SK-N-SH (cell line): Measurements from ENCODE around the gene PODNL1. TPM values are rescaled to one million over a fixed set of nuclear protein-coding genes. Genes with fewer than 3 reads are reported as not detected.
A peak's percentile ranks its signal among the peaks of the same experiment; 100 is the strongest.

Experiments
- CTCF ChIA-PET: fragments of 300-600, 350-600 bp; formaldehyde crosslinking; extraction: SDS; loops from one replicate; lab custom pipeline; 2021; lab: Yijun Ruan, JAX
- POLR2A ChIA-PET: fragments of 350-600 bp; sonication (Branson Sonifier 250); formaldehyde crosslinking; extraction: SDS; loops from one replicate; lab custom pipeline; 2020; ENCODE audit warnings: antibody characterized with exemption, inconsistent platforms; lab: Yijun Ruan, JAX
- DNase-seq: peaks from one replicate; pipeline ENCODE4 v3.0.0; 2012
- H2AFZ ChIP-seq: fragments of 200-600 bp; sonication (generic); 2 replicates; pipeline ENCODE4 v1.8.1; 2016; ENCODE audit warnings: antibody characterized with exemption, mild to moderate bottlenecking, low read depth
- H3F3A ChIP-seq: fragments of 200-600 bp; sonication (generic); replicated peaks from 2 replicates; pipeline ENCODE3; 2016; ENCODE audit warnings: antibody characterized with exemption, mild to moderate bottlenecking; ENCODE audit not compliant: insufficient read depth
- H3K27ac ChIP-seq, 2 experiments: fragments of 200-500 bp in 1 of 2; fragments of 200-600 bp in 1 of 2; sonication (Bioruptor generic) in 1 of 2; sonication (generic), shearing (Covaris generic) in 1 of 2; 2 replicates each; pipeline versions ENCODE4 v1.5.1 to v1.6.1; 2014 to 2016; ENCODE audit warnings: low read depth in 2 of 2, inconsistent platforms in 1 of 2, low read length in 1 of 2, mild to moderate bottlenecking in 1 of 2, mixed read lengths in 1 of 2
- H3K27me3 ChIP-seq: fragments of 200-600 bp; sonication (generic), shearing (Covaris generic); 2 replicates; pipeline ENCODE4 v1.6.1; 2016; ENCODE audit warnings: mixed run types; ENCODE audit not compliant: insufficient read depth
- H3K36me3 ChIP-seq, 2 experiments: fragments of 200-500 bp in 1 of 2; fragments of 200-600 bp in 1 of 2; sonication (Bioruptor generic) in 1 of 2; sonication (generic) in 1 of 2; replicated peaks in 1 of 2; 2 replicates each; pipeline versions ENCODE3 to v1.5.1; 2014 to 2016; ENCODE audit warnings: low read length in 1 of 2, mild to moderate bottlenecking in 1 of 2; ENCODE audit not compliant: insufficient read depth in 2 of 2, control insufficient read depth in 1 of 2
- H3K4me1 ChIP-seq, 2 experiments: fragments of 200-500 bp in 1 of 2; fragments of 200-600 bp in 1 of 2; sonication (Bioruptor generic) in 1 of 2; sonication (generic), shearing (Covaris generic) in 1 of 2; 2 replicates each; pipeline versions ENCODE4 v1.5.1 to v1.6.1; 2014 to 2016; ENCODE audit warnings: low read depth in 1 of 2, low read length in 1 of 2, mixed run types in 1 of 2; ENCODE audit not compliant: insufficient read depth in 2 of 2, control insufficient read depth in 1 of 2
- H3K4me2 ChIP-seq: fragments of 200-600 bp; sonication (generic), shearing (Covaris generic); 2 replicates; pipeline ENCODE4 v1.6.1; 2017; ENCODE audit warnings: mixed run types
- H3K4me3 ChIP-seq, 2 experiments: fragments of 200-500 bp in 1 of 2; fragments of 200-600 bp in 1 of 2; sonication (Bioruptor generic) in 1 of 2; sonication (generic), shearing (Covaris generic) in 1 of 2; 2 replicates each; pipeline versions ENCODE4 v1.5.1 to v1.8.1; 2014 to 2016; ENCODE audit warnings: low read depth in 2 of 2, inconsistent platforms in 1 of 2, low read length in 1 of 2, mild to moderate bottlenecking in 1 of 2, mixed read lengths in 1 of 2, moderate library complexity in 1 of 2
- H3K79me2 ChIP-seq: fragments of 200-600 bp; sonication (generic); 2 replicates; pipeline ENCODE4 v1.8.1; 2017; ENCODE audit warnings: mild to moderate bottlenecking; ENCODE audit not compliant: insufficient read depth
- H3K9ac ChIP-seq: fragments of 200-600 bp; sonication (generic); 2 replicates; pipeline ENCODE4 v1.6.1; 2017; ENCODE audit warnings: mixed run types
- H3K9me2 ChIP-seq: fragments of 200-600 bp; sonication (generic); 2 replicates; pipeline ENCODE4 v1.6.1; 2017; ENCODE audit warnings: mixed run types
- H3K9me3 ChIP-seq: fragments of 200-600 bp; sonication (generic); 2 replicates; pipeline ENCODE4 v1.6.1; 2017; ENCODE audit warnings: mixed run types, mild to moderate bottlenecking, moderate library complexity
- H4K20me1 ChIP-seq: fragments of 200-600 bp; sonication (generic); 2 replicates; pipeline ENCODE4 v1.6.1; 2017; ENCODE audit warnings: mild to moderate bottlenecking, mixed run types; ENCODE audit not compliant: insufficient read depth
- ELF1 ChIP-seq: IDR thresholded peaks from 2 replicates; pipeline ENCODE4 v1.4.0; 2012
- EP300 ChIP-seq, 2 experiments: IDR thresholded peaks; 2 replicates each; pipeline versions ENCODE4 v1.4.0 to v1.6.1; 2012; ENCODE audit warnings: borderline replicate concordance in 1 of 2, low read depth in 1 of 2, low read length in 1 of 2
- EZH2phosphoT487 ChIP-seq: fragments of 200-600 bp; sonication (generic); IDR thresholded peaks from 2 replicates; pipeline ENCODE4 v1.6.1; 2017; ENCODE audit warnings: low read depth, mixed run types, mild to moderate bottlenecking, antibody characterized with exemption, moderate library complexity, borderline replicate concordance
- GATA2 ChIP-seq: sonication (generic); formaldehyde crosslinking; IDR thresholded peaks from 2 replicates; pipeline ENCODE4 v1.5.0; 2020; ENCODE audit warnings: mild to moderate bottlenecking, missing genetic modification reagents
- MXI1 ChIP-seq: IDR thresholded peaks from 2 replicates; pipeline ENCODE4 v1.6.1; 2012; ENCODE audit warnings: mild to moderate bottlenecking, low read depth, low read length, improper control_type of control experiment
- WGBS: methylation state at CpG from one replicate; pipeline ENCODE4 v1.1.6; 2017; ENCODE audit warnings: low lambda C conversion rate; 5-methylcytosine and 5-hydroxymethylcytosine counted together
- polyA plus RNA-seq, 3 experiments: library from polyadenylated mRNA; depleted of rRNA; stranded (reverse); fragments of >200 nt; gene quantifications; 2 replicates each; pipeline ENCODE4 v1.2.3, GENCODE V29; 2012
- TF ChIP-seq, protein P1 (sequence below): fragments of 150-350 bp; IDR thresholded peaks from 2 replicates; pipeline ENCODE4 v1.6.1; 2017; ENCODE audit warnings: antibody characterized with exemption, low read length, low read depth, borderline replicate concordance
- TF ChIP-seq, protein P2 (sequence below): fragments of 200-600 bp; sonication (generic); IDR thresholded peaks from 2 replicates; pipeline ENCODE4 v1.6.1; 2017; ENCODE audit warnings: antibody characterized with exemption, mild to moderate bottlenecking, moderate library complexity
- TF ChIP-seq, protein P3 (sequence below): IDR thresholded peaks from 2 replicates; pipeline ENCODE4; 2012

Gene PODNL1
- polyA plus RNA-seq, 1 of the 3 experiments (the other 2 are of a cell fraction): 7.5 TPM

DNA sequence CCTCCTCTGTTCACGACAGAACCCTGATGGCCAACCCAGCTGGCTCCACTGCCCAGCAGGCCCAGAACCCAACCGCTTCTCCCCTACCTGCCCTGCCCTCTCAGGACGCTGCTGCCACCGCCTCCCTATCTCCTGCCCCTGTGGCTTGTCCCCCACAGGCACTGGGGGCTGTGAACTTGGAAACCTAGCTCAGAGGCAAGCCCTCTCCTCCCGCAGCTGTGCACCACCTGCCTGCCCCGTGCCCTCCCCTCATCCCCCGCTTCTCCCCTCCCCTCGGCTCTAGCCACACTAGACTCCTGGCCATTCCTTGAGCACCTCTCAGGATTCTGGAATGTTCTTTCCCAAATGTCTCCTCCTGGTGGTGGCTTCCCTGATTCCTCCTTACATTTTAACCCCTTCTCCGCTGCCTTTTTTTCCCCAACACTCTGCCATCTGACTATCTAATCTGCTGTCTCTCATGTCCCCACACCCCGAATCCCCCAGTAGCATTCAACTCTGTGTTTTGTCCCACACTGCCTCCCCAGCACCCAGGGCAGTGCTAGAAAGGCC lies 54.6 kb downstream of the PODNL1 start:
- Histone ChIP-seq H3K36me3 (no peaks in the 10 kb centered on the region), H3K4me2 (no peak overlapping the region), H3K4me3 (no peak overlapping the region), H3K9ac (no peak overlapping the region), H3K9me2 (no peaks in the 10 kb centered on the region), H3K9me3 (no peaks in the 10 kb centered on the region), H4K20me1 (no peaks in the 10 kb centered on the region), H3K4me1 (peaks cover 7 to 23% of the 10 kb centered on the region in 2 experiments; a peak in 3 of 4 replicates), H2AFZ (no peak overlapping the region), H3K27me3 (no peaks in the 10 kb centered on the region), H3K79me2 (no peaks in the 10 kb centered on the region), H3K27ac (no peak overlapping the region), H3F3A (no peaks in the 10 kb centered on the region)
- WGBS: 90% methylated on average over 10 of the region's 10 CpGs
- peak; percentile 36 for DNase-seq
- TF ChIP-seq EP300 (IDR thresholded peaks at IDR 0.05; ENCODE audit: borderline replicate concordance in 1 of 2, low read depth in 1 of 2, low read length in 1 of 2): no peak
- TF ChIP-seq, protein P1, sequence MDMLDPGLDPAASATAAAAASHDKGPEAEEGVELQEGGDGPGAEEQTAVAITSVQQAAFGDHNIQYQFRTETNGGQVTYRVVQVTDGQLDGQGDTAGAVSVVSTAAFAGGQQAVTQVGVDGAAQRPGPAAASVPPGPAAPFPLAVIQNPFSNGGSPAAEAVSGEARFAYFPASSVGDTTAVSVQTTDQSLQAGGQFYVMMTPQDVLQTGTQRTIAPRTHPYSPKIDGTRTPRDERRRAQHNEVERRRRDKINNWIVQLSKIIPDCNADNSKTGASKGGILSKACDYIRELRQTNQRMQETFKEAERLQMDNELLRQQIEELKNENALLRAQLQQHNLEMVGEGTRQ: no peak
- no peak for TF ChIP-seq EZH2phosphoT487
- TF ChIP-seq MXI1: no peak
- TF ChIP-seq, protein P2, sequence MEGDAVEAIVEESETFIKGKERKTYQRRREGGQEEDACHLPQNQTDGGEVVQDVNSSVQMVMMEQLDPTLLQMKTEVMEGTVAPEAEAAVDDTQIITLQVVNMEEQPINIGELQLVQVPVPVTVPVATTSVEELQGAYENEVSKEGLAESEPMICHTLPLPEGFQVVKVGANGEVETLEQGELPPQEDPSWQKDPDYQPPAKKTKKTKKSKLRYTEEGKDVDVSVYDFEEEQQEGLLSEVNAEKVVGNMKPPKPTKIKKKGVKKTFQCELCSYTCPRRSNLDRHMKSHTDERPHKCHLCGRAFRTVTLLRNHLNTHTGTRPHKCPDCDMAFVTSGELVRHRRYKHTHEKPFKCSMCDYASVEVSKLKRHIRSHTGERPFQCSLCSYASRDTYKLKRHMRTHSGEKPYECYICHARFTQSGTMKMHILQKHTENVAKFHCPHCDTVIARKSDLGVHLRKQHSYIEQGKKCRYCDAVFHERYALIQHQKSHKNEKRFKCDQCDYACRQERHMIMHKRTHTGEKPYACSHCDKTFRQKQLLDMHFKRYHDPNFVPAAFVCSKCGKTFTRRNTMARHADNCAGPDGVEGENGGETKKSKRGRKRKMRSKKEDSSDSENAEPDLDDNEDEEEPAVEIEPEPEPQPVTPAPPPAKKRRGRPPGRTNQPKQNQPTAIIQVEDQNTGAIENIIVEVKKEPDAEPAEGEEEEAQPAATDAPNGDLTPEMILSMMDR: peak; percentile 32
- ChIA-PET POLR2A (no interaction called here), CTCF (interaction anchor here (0.7 to 13.8 kb wide), 6 partner anchors 18 to 192 kb away, joined by 3 to 146 read pairs (median 20); partner anchors contain the start of genes IL27RA and MISP3)

DNA sequence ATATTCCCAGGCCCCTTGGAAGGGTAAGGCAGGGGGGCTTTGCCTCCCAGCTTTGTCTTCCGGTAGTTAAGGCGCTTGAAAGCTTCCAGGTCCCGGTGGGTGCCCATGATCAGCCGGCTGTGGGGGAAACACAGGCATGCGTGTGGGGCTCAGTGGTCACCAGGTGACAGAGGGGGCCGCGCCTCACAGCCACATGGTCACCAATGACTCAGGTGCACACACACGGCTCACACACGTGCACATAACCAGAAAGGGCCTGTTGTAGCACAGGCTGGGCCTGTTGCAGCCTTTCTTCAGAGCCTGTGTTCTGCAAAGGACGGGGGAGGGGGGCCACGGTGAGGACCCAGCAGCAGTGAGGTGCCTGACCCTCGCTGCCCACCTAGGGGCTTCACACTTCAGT lies 55.4 kb downstream of the PODNL1 start:
- 93% methylated on average over 6 of the region's 12 CpGs for WGBS

More for the DNA sequence above, 55.4 kb downstream of the PODNL1 start:
- H3K27me3 ChIP-seq: no peaks in the 10 kb centered on the region
- no peaks in the 10 kb centered on the region for H3K9me2 ChIP-seq
- H3K9me3 ChIP-seq: no peaks in the 10 kb centered on the region
- H3K4me1 ChIP-seq: peaks cover 7 to 23% of the 10 kb centered on the region in 2 experiments; a peak in 3 of 4 replicates
- no peak overlapping the region for H3K9ac ChIP-seq
- H2AFZ ChIP-seq: no peak overlapping the region
- no peaks in the 10 kb centered on the region for H3F3A ChIP-seq
- no peak overlapping the region for H3K4me2 ChIP-seq
- CTCF ChIA-PET: interaction anchor here (0.7 to 13.8 kb wide), 11 partner anchors 9 to 193 kb away, joined by 3 to 146 read pairs (median 5); partner anchors contain the start of genes IL27RA and MISP3
- peak; percentile 12 for DNase-seq
- H3K4me3 ChIP-seq: no peak overlapping the region
- no peaks in the 10 kb centered on the region for H3K79me2 ChIP-seq
- H4K20me1 ChIP-seq: no peaks in the 10 kb centered on the region
- POLR2A ChIA-PET: no interaction called here
- H3K27ac ChIP-seq: no peak overlapping the region
- no peaks in the 10 kb centered on the region for H3K36me3 ChIP-seq
- TF ChIP-seq GATA2 (no peak), ELF1 (no peak)
- TF ChIP-seq, protein P3, sequence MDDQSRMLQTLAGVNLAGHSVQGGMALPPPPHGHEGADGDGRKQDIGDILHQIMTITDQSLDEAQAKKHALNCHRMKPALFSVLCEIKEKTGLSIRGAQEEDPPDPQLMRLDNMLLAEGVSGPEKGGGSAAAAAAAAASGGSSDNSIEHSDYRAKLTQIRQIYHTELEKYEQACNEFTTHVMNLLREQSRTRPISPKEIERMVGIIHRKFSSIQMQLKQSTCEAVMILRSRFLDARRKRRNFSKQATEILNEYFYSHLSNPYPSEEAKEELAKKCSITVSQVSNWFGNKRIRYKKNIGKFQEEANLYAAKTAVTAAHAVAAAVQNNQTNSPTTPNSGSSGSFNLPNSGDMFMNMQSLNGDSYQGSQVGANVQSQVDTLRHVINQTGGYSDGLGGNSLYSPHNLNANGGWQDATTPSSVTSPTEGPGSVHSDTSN: no peak
